ENCODE data around the gene PRKCQ. TPM values are rescaled to one million over a fixed set of nuclear protein-coding genes. Genes with fewer than 3 reads are reported as not detected.

Gene PRKCQ
- total RNA-seq, 2 experiments from 2014 or later: 4.0 to 7.8 TPM

DNA sequence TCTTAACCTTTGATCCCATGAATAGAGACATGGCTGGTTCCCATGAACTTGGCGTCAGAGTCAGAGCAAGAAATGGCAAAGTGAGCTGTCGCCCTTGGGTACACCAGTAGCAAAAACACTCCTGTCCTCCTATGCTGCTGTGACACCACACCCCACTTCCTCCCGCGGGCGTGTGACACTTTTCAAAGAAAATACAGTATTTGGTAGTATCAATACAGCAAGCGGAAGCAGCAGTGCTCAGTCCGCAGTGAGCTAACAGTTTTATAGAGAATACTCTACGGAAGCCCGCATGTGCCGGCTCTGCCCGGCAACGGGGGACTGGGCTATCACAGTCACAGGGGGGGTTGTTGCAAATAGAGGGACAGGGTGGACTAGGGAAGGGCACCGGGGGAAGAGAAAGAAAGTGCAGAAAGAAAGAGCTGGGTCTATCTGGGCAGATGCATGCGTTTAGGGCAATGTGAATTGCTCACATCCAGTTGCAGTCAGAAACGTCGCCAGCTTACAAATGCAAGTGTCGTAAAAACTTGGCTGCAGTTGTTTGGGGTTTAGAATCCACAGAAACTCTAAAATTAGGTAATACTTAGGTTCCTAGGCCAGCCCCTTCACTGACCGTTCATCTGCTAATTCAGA is 49.8 kb downstream of the PRKCQ start:
- DNase-seq (ENCODE audit: low spot score): no peak
- Histone ChIP-seq H2AFZ (ENCODE audit: low read length) (no peak overlapping the region), H3K27ac (ENCODE audit: low read depth, low read length, poor library complexity, severe bottlenecking) (no peak overlapping the region), H3K9me3 (ENCODE audit: low read length) (no peaks in the 10 kb centered on the region), H3K9me2 (ENCODE audit: insufficient read depth, low read length) (no peaks in the 10 kb centered on the region), H3K4me3 (ENCODE audit: low read depth, low read length, poor library complexity, severe bottlenecking) (no peak overlapping the region), H3K4me2 (ENCODE audit: low read length) (no peak overlapping the region), H4K20me1 (ENCODE audit: insufficient read depth, low read length) (no peaks in the 10 kb centered on the region; the same call in 1 of the 2 replicates), H3K79me2 (ENCODE audit: insufficient read depth, low read depth, low read length) (no peaks in the 10 kb centered on the region), H3K4me1 (ENCODE audit: insufficient read depth, low read length, poor library complexity, severe bottlenecking) (no peaks in the 10 kb centered on the region), H3K36me3 (ENCODE audit: insufficient read depth, low read length) (no peaks in the 10 kb centered on the region)
- TF ChIP-seq, protein P1, sequence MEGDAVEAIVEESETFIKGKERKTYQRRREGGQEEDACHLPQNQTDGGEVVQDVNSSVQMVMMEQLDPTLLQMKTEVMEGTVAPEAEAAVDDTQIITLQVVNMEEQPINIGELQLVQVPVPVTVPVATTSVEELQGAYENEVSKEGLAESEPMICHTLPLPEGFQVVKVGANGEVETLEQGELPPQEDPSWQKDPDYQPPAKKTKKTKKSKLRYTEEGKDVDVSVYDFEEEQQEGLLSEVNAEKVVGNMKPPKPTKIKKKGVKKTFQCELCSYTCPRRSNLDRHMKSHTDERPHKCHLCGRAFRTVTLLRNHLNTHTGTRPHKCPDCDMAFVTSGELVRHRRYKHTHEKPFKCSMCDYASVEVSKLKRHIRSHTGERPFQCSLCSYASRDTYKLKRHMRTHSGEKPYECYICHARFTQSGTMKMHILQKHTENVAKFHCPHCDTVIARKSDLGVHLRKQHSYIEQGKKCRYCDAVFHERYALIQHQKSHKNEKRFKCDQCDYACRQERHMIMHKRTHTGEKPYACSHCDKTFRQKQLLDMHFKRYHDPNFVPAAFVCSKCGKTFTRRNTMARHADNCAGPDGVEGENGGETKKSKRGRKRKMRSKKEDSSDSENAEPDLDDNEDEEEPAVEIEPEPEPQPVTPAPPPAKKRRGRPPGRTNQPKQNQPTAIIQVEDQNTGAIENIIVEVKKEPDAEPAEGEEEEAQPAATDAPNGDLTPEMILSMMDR (conservative IDR thresholded peaks at IDR 0.05; ENCODE audit: low read length): no peak
- TF ChIP-seq EZH2phosphoT487 (IDR thresholded peaks at IDR 0.05; ENCODE audit: borderline replicate concordance, low read depth, low read length): no peak
- POLR2A ChIA-PET: interaction anchor here (0.6 to 1.2 kb wide), 2 partner anchors 30 to 906 kb away, joined by 3 read pairs; no protein-coding TSS in a partner anchor
- CTCF ChIA-PET (ENCODE audit: unreplicated experiment): no interaction called here
- BruUV-seq (replicated peaks): no TSS peak
- intact Hi-C loops (cut with micrococcal nuclease; ENCODE audit: unreplicated experiment): no loop called here

DNA sequence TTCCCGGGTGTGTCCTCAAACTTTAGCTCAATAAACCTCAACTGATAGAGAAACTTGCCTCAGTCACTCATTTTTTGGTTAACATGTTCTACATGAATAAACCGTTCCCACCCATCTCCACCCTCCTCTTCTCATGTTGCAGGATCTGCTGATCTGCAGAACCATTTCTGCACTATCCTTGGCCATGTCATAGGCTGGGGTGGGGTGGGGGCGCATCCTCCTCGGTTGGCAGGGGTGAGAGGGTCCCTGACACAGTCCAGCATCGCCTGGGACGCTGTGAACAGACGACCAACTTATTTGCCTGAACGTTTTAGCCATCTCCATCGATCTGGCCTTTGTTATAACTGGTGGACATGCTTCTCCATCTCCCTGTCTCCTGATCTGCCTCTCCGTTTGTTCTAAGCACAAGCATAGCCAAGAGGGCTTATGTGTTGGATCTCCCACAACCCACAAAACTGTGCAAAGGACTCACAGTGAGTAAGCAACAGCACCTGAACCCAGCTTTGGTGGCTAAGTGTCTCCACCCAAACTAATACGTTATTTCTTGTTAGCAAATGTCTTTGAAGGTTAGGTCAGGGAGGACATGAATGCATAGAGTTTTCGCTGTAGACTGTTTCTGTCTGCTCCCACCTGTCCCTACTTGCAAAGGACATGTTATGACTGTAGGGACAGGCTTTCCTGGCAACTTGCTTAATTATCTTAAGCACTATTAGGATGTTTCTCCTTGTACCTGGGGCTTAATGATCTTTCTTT is 51.7 kb downstream of the PRKCQ start:
- DNase-seq (ENCODE audit: low spot score): no peak
- no TSS peak for BruUV-seq (replicated peaks)
- CTCF ChIA-PET (ENCODE audit: unreplicated experiment): no interaction called here
- no peaks in the 10 kb centered on the region for H3K9me3 ChIP-seq (ENCODE audit: low read length)
- H3K27ac ChIP-seq (ENCODE audit: low read depth, low read length, poor library complexity, severe bottlenecking): no peak overlapping the region
- no peak overlapping the region for H3K4me3 ChIP-seq (ENCODE audit: low read depth, low read length, poor library complexity, severe bottlenecking)
- H3K9me2 ChIP-seq (ENCODE audit: insufficient read depth, low read length): no peaks in the 10 kb centered on the region
- H3K4me1 ChIP-seq (ENCODE audit: insufficient read depth, low read length, poor library complexity, severe bottlenecking): no peaks in the 10 kb centered on the region
- no peaks in the 10 kb centered on the region for H3K36me3 ChIP-seq (ENCODE audit: insufficient read depth, low read length)
- H2AFZ ChIP-seq (ENCODE audit: low read length): no peak overlapping the region
- no peaks in the 10 kb centered on the region; the same call in 1 of the 2 replicates for H4K20me1 ChIP-seq (ENCODE audit: insufficient read depth, low read length)
- no peak overlapping the region for H3K4me2 ChIP-seq (ENCODE audit: low read length)
- POLR2A ChIA-PET: interaction anchor here (0.7 kb wide), 1 partner anchor 1156 kb away, joined by 3 read pairs; no protein-coding TSS in a partner anchor
- no peaks in the 10 kb centered on the region for H3K79me2 ChIP-seq (ENCODE audit: insufficient read depth, low read depth, low read length)
- intact Hi-C loops (cut with micrococcal nuclease; ENCODE audit: unreplicated experiment): no loop called here
- TF ChIP-seq EZH2phosphoT487 (IDR thresholded peaks at IDR 0.05; ENCODE audit: borderline replicate concordance, low read depth, low read length): no peak
- TF ChIP-seq, protein P1 (conservative IDR thresholded peaks at IDR 0.05; ENCODE audit: low read length): no peak

All from OCI-LY7 (cell line).